Subcutaneous abdominal adipose tissue (tissue), 5 donors: ENCODE measurements around the gene CREB3L1.

ENCODE experiments used
- H3K27ac ChIP-seq: one replicate; pipeline ENCODE4 v1.7.0; 2013; ENCODE audit warnings: low read depth, mild to moderate bottlenecking, inconsistent platforms, low read length, moderate library complexity
- H3K27me3 ChIP-seq, 5 donors: one replicate each; pipeline ENCODE4 v1.7.0; 2013; ENCODE audit warnings: low read length in 5 of 5, inconsistent platforms in 1 of 5; ENCODE audit not compliant: control insufficient read depth in 5 of 5, insufficient read depth in 4 of 5
- H3K36me3 ChIP-seq, 5 donors: one replicate each; pipeline ENCODE4 v1.7.0; 2013; ENCODE audit warnings: low read length in 5 of 5; ENCODE audit not compliant: control insufficient read depth in 5 of 5, insufficient read depth in 5 of 5
- H3K4me1 ChIP-seq, 5 donors: one replicate each; pipeline ENCODE4 v1.7.0; 2013; ENCODE audit warnings: low read length in 5 of 5, mild to moderate bottlenecking in 3 of 5, moderate library complexity in 1 of 5; ENCODE audit not compliant: control insufficient read depth in 5 of 5, insufficient read depth in 5 of 5
- H3K4me3 ChIP-seq, 5 donors: one replicate each; pipeline ENCODE4 v1.7.0; 2013; ENCODE audit warnings: low read length in 5 of 5, low read depth in 1 of 5
- H3K9ac ChIP-seq, 5 donors: one replicate each; pipeline ENCODE4 v1.7.0; 2013; ENCODE audit warnings: low read length in 5 of 5, mild to moderate bottlenecking in 4 of 5, moderate library complexity in 3 of 5
- H3K9me3 ChIP-seq, 5 donors: one replicate each; pipeline ENCODE4 v1.7.0; 2013; ENCODE audit warnings: low read length in 5 of 5; ENCODE audit not compliant: control insufficient read depth in 5 of 5
- donor health status: healthy.
- donor health status: healthy.
- donor health status: healthy.
- donor health status: healthy.
- donor health status: healthy.

Gene CREB3L1

GRCh38 chr11:46341454-46341853 is 64.0 kb downstream of the CREB3L1 start:
- peaks cover 13 to 94% (median 87%) of the 10 kb centered on the region in 5 donors for H3K4me1 ChIP-seq
- no peaks in the 10 kb centered on the region for H3K27me3 ChIP-seq

GRCh38 chr11:46342239-46342638 is 64.8 kb downstream of the CREB3L1 start:
- peaks cover 18 to 95% (median 93%) of the 10 kb centered on the region in 5 donors for H3K4me1 ChIP-seq
- H3K27me3 ChIP-seq, result no peaks in the 10 kb centered on the region
- no peaks in the 10 kb centered on the region for H3K9me3 ChIP-seq
- peak overlapping the region in 1 of 5 donors; percentile 7 for H3K4me3 ChIP-seq
- H3K36me3 ChIP-seq, result no peaks in the 10 kb centered on the region
- H3K27ac ChIP-seq, result peak overlapping the region; percentile 72
- peak overlapping the region in 1 of 5 donors; percentile 19 for H3K9ac ChIP-seq

More at GRCh38 chr11:46341454-46341853, 64.0 kb downstream of the CREB3L1 start:
- no peak overlapping the region for H3K9ac ChIP-seq
- H3K36me3 ChIP-seq, result no peaks in the 10 kb centered on the region
- peak overlapping the region; percentile 98 for H3K27ac ChIP-seq
- H3K9me3 ChIP-seq, result no peaks in the 10 kb centered on the region
- H3K4me3 ChIP-seq, result no peak overlapping the region

GRCh38 chr11:46343520-46343919 is 66.1 kb downstream of the CREB3L1 start:
- no peaks in the 10 kb centered on the region for H3K9me3 ChIP-seq
- H3K4me1 ChIP-seq, result peaks cover 17 to 94% (median 92%) of the 10 kb centered on the region in 5 donors
- peak overlapping the region in 1 of 5 donors; percentile 31 for H3K4me3 ChIP-seq
- H3K27ac ChIP-seq, result peak overlapping the region; percentile 72
- H3K9ac ChIP-seq, result peak overlapping the region in 3 of 5 donors; percentile 30 to 52 (median 33)
- H3K27me3 ChIP-seq, result no peaks in the 10 kb centered on the region
- no peaks in the 10 kb centered on the region for H3K36me3 ChIP-seq

GRCh38 chr11:46345131-46345597 is 67.7 kb downstream of the CREB3L1 start:
- Histone ChIP-seq H3K27ac (peak overlapping the region; percentile 62), H3K9me3 (no peaks in the 10 kb centered on the region), H3K27me3 (no peaks in the 10 kb centered on the region), H3K4me1 (peaks cover 17 to 88% (median 86%) of the 10 kb centered on the region in 5 donors), H3K9ac (peak overlapping the region in 3 of 5 donors; percentile 68 to 91 (median 70)), H3K4me3 (peak overlapping the region; percentile 61 to 81 (median 74)), H3K36me3 (no peaks in the 10 kb centered on the region)

GRCh38 chr11:46345881-46346484 is 68.5 kb downstream of the CREB3L1 start:
- peaks cover 0 to 3% (median 0%) of the 10 kb centered on the region in 5 donors for H3K36me3 ChIP-seq
- no peaks in the 10 kb centered on the region for H3K27me3 ChIP-seq
- peak overlapping the region; percentile 62 for H3K27ac ChIP-seq
- peak overlapping the region in 3 of 5 donors; percentile 68 to 91 (median 70) for H3K9ac ChIP-seq
- H3K4me1 ChIP-seq, result peaks cover 17 to 83% (median 81%) of the 10 kb centered on the region in 5 donors
- peak overlapping the region; percentile 61 to 81 (median 74) for H3K4me3 ChIP-seq
- no peaks in the 10 kb centered on the region for H3K9me3 ChIP-seq

- peaks cover 0 to 4% (median 0%) of the 10 kb centered on the region in 5 donors for H3K36me3 ChIP-seq
- no peaks in the 10 kb centered on the region for H3K9me3 ChIP-seq
- peak within 1 kb of the TSS; percentile 81 to 90 (median 83) for H3K4me3 ChIP-seq
- H3K27me3 ChIP-seq, result no peaks in the 10 kb centered on the region
- H3K4me1 ChIP-seq, result peaks cover 20 to 85% (median 81%) of the 10 kb centered on the region in 5 donors
- H3K9ac ChIP-seq, result peak within 1 kb of the TSS in 4 of 5 donors; percentile 69 to 91 (median 83)
- peak within 1 kb of the TSS; percentile 62 for H3K27ac ChIP-seq
These were observed 69.6 kb downstream of the CREB3L1 start, which contains the start of gene DGKZ for GRCh38 chr11:46346886-46347636. TSS of gene DGKZ (plus strand) at chr11:46347463. CDS start at chr11:46347660, 197 bp downstream.

- H3K4me3 ChIP-seq, result peak overlapping the region; percentile 74 to 90 (median 83)
- no peaks in the 10 kb centered on the region for H3K27me3 ChIP-seq
- peak overlapping the region in 4 of 5 donors; percentile 69 to 89 (median 76) for H3K9ac ChIP-seq
- peaks cover 15 to 85% (median 81%) of the 10 kb centered on the region in 5 donors for H3K4me1 ChIP-seq
- H3K36me3 ChIP-seq, result peaks cover 0 to 4% (median 0%) of the 10 kb centered on the region in 5 donors
- no peaks in the 10 kb centered on the region for H3K9me3 ChIP-seq
- peak overlapping the region; percentile 30 for H3K27ac ChIP-seq
These were observed 70.3 kb downstream of the CREB3L1 start for GRCh38 chr11:46347637-46348311.

GRCh38 chr11:46348566-46349401 is 71.3 kb downstream of the CREB3L1 start:
- Histone ChIP-seq H3K9me3 (no peaks in the 10 kb centered on the region), H3K4me3 (peak overlapping the region; percentile 74 to 90 (median 83)), H3K9ac (peak overlapping the region in 3 of 5 donors; percentile 76 to 89 (median 77)), H3K27me3 (no peaks in the 10 kb centered on the region), H3K4me1 (peaks cover 12 to 80% (median 77%) of the 10 kb centered on the region in 5 donors), H3K36me3 (peaks cover 0 to 6% (median 4%) of the 10 kb centered on the region in 5 donors), H3K27ac (no peak overlapping the region)

- H3K9ac ChIP-seq, result peak overlapping the region in 1 of 5 donors; percentile 35
These were observed 73.2 kb downstream of the CREB3L1 start for GRCh38 chr11:46350695-46351094.

More at GRCh38 chr11:46350695-46351094, 73.2 kb downstream of the CREB3L1 start:
- H3K4me1 ChIP-seq, result peaks cover 12 to 64% (median 60%) of the 10 kb centered on the region in 5 donors
- peaks cover 0 to 12% (median 6%) of the 10 kb centered on the region in 5 donors for H3K36me3 ChIP-seq
- H3K4me3 ChIP-seq, result no peak overlapping the region
- H3K9me3 ChIP-seq, result no peaks in the 10 kb centered on the region
- no peak overlapping the region for H3K27ac ChIP-seq
- H3K27me3 ChIP-seq, result no peaks in the 10 kb centered on the region
